Measurements from ENCODE around the gene TBC1D10A. TPM values are rescaled to one million over a fixed set of nuclear protein-coding genes. Genes with fewer than 3 reads are reported as not detected.

Gene TBC1D10A
- total RNA-seq, 1 experiment from 2014 or later: 18.6 TPM

DNA sequence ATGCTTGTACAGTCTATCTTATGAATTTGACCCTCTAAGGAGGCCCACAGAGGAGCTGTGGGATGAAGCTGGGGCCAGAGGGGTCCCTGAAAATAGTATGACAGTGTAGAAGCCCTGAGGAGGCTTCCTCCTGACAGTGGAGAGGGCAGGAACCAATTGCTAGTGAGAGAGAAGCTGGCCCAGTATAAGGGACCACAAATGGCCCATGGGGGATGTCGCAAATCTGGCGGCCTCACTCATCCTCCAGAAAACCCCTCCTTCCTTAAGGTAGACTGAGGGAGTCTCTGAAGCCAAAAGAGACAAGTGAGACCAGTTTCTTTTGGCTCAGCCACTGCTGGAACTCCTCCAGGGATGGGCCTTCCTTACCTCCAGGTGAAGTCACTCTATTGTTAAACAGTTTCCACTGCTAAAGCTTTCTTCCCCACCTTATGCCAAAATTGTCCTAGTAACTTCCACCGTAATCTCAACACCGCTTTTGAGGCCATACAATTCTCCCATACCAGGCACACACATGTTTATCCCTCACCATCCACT, 19.6 kb downstream of the TBC1D10A start:
- Histone ChIP-seq H3K36me3 (ENCODE audit: control insufficient read depth in 1 of 2, insufficient read depth in 2 of 2, low read length in 2 of 2) (no peaks in the 10 kb centered on the region), H4K20me1 (ENCODE audit: insufficient read depth) (no peaks in the 10 kb centered on the region), H3K9me2 (ENCODE audit: insufficient read depth) (no peaks in the 10 kb centered on the region), H3K9me3 (ENCODE audit: control insufficient read depth in 1 of 2, insufficient read depth in 1 of 2, low read depth in 1 of 2, low read length in 2 of 2) (no peaks in the 10 kb centered on the region), H3K27me3 (ENCODE audit: insufficient read depth, low read length) (no peaks in the 10 kb centered on the region), H3K27ac (ENCODE audit: low read depth, low read length) (no peak overlapping the region), H3K79me2 (ENCODE audit: insufficient read depth, low read length) (no peaks in the 10 kb centered on the region), H3K4me1 (ENCODE audit: control insufficient read depth in 1 of 2, insufficient read depth in 2 of 2, low read length in 2 of 2) (peaks cover 67 to 96% of the 10 kb centered on the region in 2 experiments), H3K4me3 (replicated peaks in 1 of 2; ENCODE audit: low read depth in 1 of 2, low read length in 2 of 2) (no peak overlapping the region), H3K4me2 (ENCODE audit: low read length) (0 out of 2 replicates have a peak overlapping the region, but pooled peaks have one; percentile 52), H3K9ac (ENCODE audit: low read length) (0 out of 2 replicates have a peak overlapping the region, but pooled peaks have one; percentile 1), H2AFZ (ENCODE audit: low read depth, low read length, poor library complexity, severe bottlenecking) (no peak overlapping the region)
- no peak for DNase-seq (ENCODE audit: low read depth, low spot score)
- RAD21 ChIA-PET (ENCODE audit: low non-redundant PET in 1 of 2, low total read pairs in 2 of 2, uncharacterized antibody in 2 of 2, unreplicated experiment in 2 of 2): interaction anchor here in 1 of 2 experiments (0.8 kb wide), 1 partner anchor 19 kb away, joined by 3 read pairs; no protein-coding TSS in a partner anchor
- CTCF ChIA-PET: no interaction called here
- ATAC-seq: no peak
- intact Hi-C loops (cut with micrococcal nuclease): no loop called here
- POLR2A ChIA-PET: no interaction called here
- no TSS peak for BruUV-seq (replicated peaks)
- TF ChIP-seq POLR2AphosphoS5 (IDR thresholded peaks at IDR 0.05; ENCODE audit: low read depth, low read length): no peak
- TF ChIP-seq ZNF274 (IDR thresholded peaks at IDR 0.05; ENCODE audit: low read depth, low read length): no peak
- TF ChIP-seq SIN3A (IDR thresholded peaks at IDR 0.05; ENCODE audit: low read depth): no peak

- TF ChIP-seq CBX3 (IDR thresholded peaks at IDR 0.05; ENCODE audit: low read depth): no peak
- ChIA-PET CTCF (no interaction called here), RAD21 (ENCODE audit: low non-redundant PET in 1 of 2, low total read pairs in 2 of 2, uncharacterized antibody in 2 of 2, unreplicated experiment in 2 of 2) (interaction anchor here in 1 of 2 experiments (0.8 kb wide), 1 partner anchor 19 kb away, joined by 3 read pairs; no protein-coding TSS in a partner anchor), POLR2A (no interaction called here)
- Histone ChIP-seq H3K9ac (ENCODE audit: low read length) (0 out of 2 replicates have a peak overlapping the region, but pooled peaks have one; percentile 1), H3K4me3 (replicated peaks in 1 of 2; ENCODE audit: low read depth in 1 of 2, low read length in 2 of 2) (no peak overlapping the region), H2AFZ (ENCODE audit: low read depth, low read length, poor library complexity, severe bottlenecking) (no peak overlapping the region), H3K9me3 (ENCODE audit: control insufficient read depth in 1 of 2, insufficient read depth in 1 of 2, low read depth in 1 of 2, low read length in 2 of 2) (no peaks in the 10 kb centered on the region), H3K36me3 (ENCODE audit: control insufficient read depth in 1 of 2, insufficient read depth in 2 of 2, low read length in 2 of 2) (no peaks in the 10 kb centered on the region), H4K20me1 (ENCODE audit: insufficient read depth) (no peaks in the 10 kb centered on the region), H3K4me2 (ENCODE audit: low read length) (peak overlapping the region; percentile 52), H3K9me2 (ENCODE audit: insufficient read depth) (no peaks in the 10 kb centered on the region), H3K79me2 (ENCODE audit: insufficient read depth, low read length) (no peaks in the 10 kb centered on the region), H3K4me1 (ENCODE audit: control insufficient read depth in 1 of 2, insufficient read depth in 2 of 2, low read length in 2 of 2) (peaks cover 67 to 96% of the 10 kb centered on the region in 2 experiments), H3K27ac (ENCODE audit: low read depth, low read length) (peak overlapping the region; percentile 86; the same call in 1 of the 2 replicates), H3K27me3 (ENCODE audit: insufficient read depth, low read length) (no peaks in the 10 kb centered on the region)
- BruUV-seq (replicated peaks): no TSS peak
- DNase-seq (ENCODE audit: low read depth, low spot score) (no peak), ATAC-seq (no peak)
- intact Hi-C loops (cut with micrococcal nuclease): no loop called here
Observed at GRCh38 chr22:30306627-30307011, 20.1 kb downstream of the TBC1D10A start.

Measured in HCT116 (cell line).